Activated CD4-positive, alpha-beta T cell treated with anti-CD3 and anti-CD28 coated beads for 4 hours (primary cell): ENCODE results near the gene CHST1.

Experiments
- DNase-seq, 2 donors: peaks; one replicate each; pipeline ENCODE4 v3.0.0-alpha.2; 2020

CHST1 gene

GRCh38 chr11:45665206-45665932, at the start of gene CHST1:
TSS of gene CHST1 (minus strand) at chr11:45665622. CDS start at chr11:45650923, 14,699 bp downstream.
- no peak for DNase-seq

GRCh38 chr11:45713573-45713972, 48.2 kb upstream of the CHST1 start:
- no peak for DNase-seq

- DNase-seq, result no peak
Measured at GRCh38 chr11:45710561-45710960, 45.1 kb upstream of the CHST1 start.

- DNase-seq, result no peak
Measured at GRCh38 chr11:45708887-45709663, 43.7 kb upstream of the CHST1 start.

- no peak for DNase-seq
Measured at GRCh38 chr11:45704635-45705034, 39.2 kb upstream of the CHST1 start.

GRCh38 chr11:45704133-45704532, 38.7 kb upstream of the CHST1 start:
- no peak for DNase-seq

GRCh38 chr11:45702511-45702910, 37.1 kb upstream of the CHST1 start:
- DNase-seq, result no peak

GRCh38 chr11:45698777-45699497, 33.5 kb upstream of the CHST1 start:
- DNase-seq, result no peak

- DNase-seq, result no peak
Measured at GRCh38 chr11:45692808-45693453, 27.5 kb upstream of the CHST1 start.

- DNase-seq, result no peak
Measured at GRCh38 chr11:45688472-45689033, 23.1 kb upstream of the CHST1 start.

GRCh38 chr11:45687836-45688235, 22.4 kb upstream of the CHST1 start:
- DNase-seq, result no peak

- DNase-seq, result no peak
Measured at GRCh38 chr11:45685964-45686537, 20.6 kb upstream of the CHST1 start.

- DNase-seq, result no peak
Measured at GRCh38 chr11:45684440-45684839, 19.0 kb upstream of the CHST1 start.

- DNase-seq, result no peak
Measured at GRCh38 chr11:45683271-45684058, 18.0 kb upstream of the CHST1 start.

- DNase-seq, result no peak
Measured at GRCh38 chr11:45679806-45680205, 14.4 kb upstream of the CHST1 start.

GRCh38 chr11:45678976-45679375, 13.6 kb upstream of the CHST1 start:
- no peak for DNase-seq

- no peak for DNase-seq
Measured at GRCh38 chr11:45677770-45678512, 12.5 kb upstream of the CHST1 start.

- DNase-seq, result no peak
Measured at GRCh38 chr11:45676522-45677095, 11.2 kb upstream of the CHST1 start.

GRCh38 chr11:45675646-45676045, 10.2 kb upstream of the CHST1 start:
- DNase-seq, result no peak

- DNase-seq, result no peak
Measured at GRCh38 chr11:45674481-45675190, 9.2 kb upstream of the CHST1 start.
